OCI-LY7 (cell line): Measurements from ENCODE around the gene GPHN. TPM values are rescaled to one million over a fixed set of nuclear protein-coding genes. Genes with fewer than 3 reads are reported as not detected.

ENCODE experiments used
- BruUV-seq: library from RNA; stranded (reverse); fragments of 400-500 nt; replicated peaks from 2 replicates; lab custom pipeline; 2021; lab: Mats Ljungman, UMichigan
- CTCF ChIA-PET: fragments of 300-600 bp; sonication (Branson Sonifier 250); formaldehyde crosslinking; loops from one replicate; lab custom pipeline; 2022; ENCODE audit warnings: antibody characterized with exemption; ENCODE audit not compliant: unreplicated experiment; lab: Charles Lee
- POLR2A ChIA-PET: fragments of 300-600 bp; sonication (Branson Sonifier 250); formaldehyde crosslinking; loops from one replicate; lab custom pipeline; 2022; ENCODE audit warnings: antibody characterized with exemption; lab: Charles Lee
- DNase-seq: peaks from one replicate; pipeline ENCODE4 v3.0.0-alpha.2; 2015; ENCODE audit warnings: low spot score
- H2AFZ ChIP-seq: fragments of 200-600 bp; sonication (generic), shearing (Covaris generic); 2 replicates; pipeline ENCODE4 v1.6.1; 2014; ENCODE audit warnings: mild to moderate bottlenecking, antibody characterized with exemption, low read length, moderate library complexity
- H3K27ac ChIP-seq: fragments of 200-600 bp; sonication (generic); 2 replicates; pipeline ENCODE4 v1.5.1; 2014; ENCODE audit warnings: mixed run types, low read depth, mild to moderate bottlenecking, moderate library complexity, low read length, inconsistent platforms; ENCODE audit not compliant: poor library complexity, severe bottlenecking
- H3K36me3 ChIP-seq: fragments of 200-600 bp; sonication (generic); 2 replicates; pipeline ENCODE4 v1.6.1; 2014; ENCODE audit warnings: mild to moderate bottlenecking, antibody characterized with exemption, low read length, moderate library complexity, mixed read lengths; ENCODE audit not compliant: insufficient read depth
- H3K4me1 ChIP-seq: fragments of 200-600 bp; sonication (generic); 2 replicates; pipeline ENCODE4 v1.5.1; 2014; ENCODE audit warnings: mild to moderate bottlenecking, low read length; ENCODE audit not compliant: insufficient read depth, poor library complexity, severe bottlenecking
- H3K4me2 ChIP-seq: fragments of 200-600 bp; sonication (generic); 2 replicates; pipeline ENCODE4 v1.6.1; 2014; ENCODE audit warnings: mild to moderate bottlenecking, low read length
- H3K4me3 ChIP-seq: fragments of 200-600 bp; sonication (generic); 2 replicates; pipeline ENCODE4 v1.5.1; 2014; ENCODE audit warnings: mild to moderate bottlenecking, low read depth, low read length; ENCODE audit not compliant: poor library complexity, severe bottlenecking
- H3K79me2 ChIP-seq: fragments of 200-600 bp; sonication (generic); 2 replicates; pipeline ENCODE4 v1.6.1; 2016; ENCODE audit warnings: low read depth, mild to moderate bottlenecking, low read length, moderate library complexity, mixed read lengths; ENCODE audit not compliant: insufficient read depth
- H3K9me2 ChIP-seq: fragments of 200-600 bp; sonication (generic); 2 replicates; pipeline ENCODE4 v1.6.1; 2016; ENCODE audit warnings: mild to moderate bottlenecking, low read length, mixed read lengths; ENCODE audit not compliant: insufficient read depth
- H3K9me3 ChIP-seq: fragments of 200-600 bp; sonication (generic); 2 replicates; pipeline ENCODE4 v1.6.1; 2014; ENCODE audit warnings: mild to moderate bottlenecking, mixed run types, low read length, mixed read lengths
- H4K20me1 ChIP-seq: fragments of 200-600 bp; sonication (generic); 2 replicates; pipeline ENCODE4 v1.6.1; 2014; ENCODE audit warnings: mild to moderate bottlenecking, antibody characterized with exemption, low read length, moderate library complexity, mixed read lengths; ENCODE audit not compliant: insufficient read depth
- CTCF ChIP-seq: fragments of 200-600 bp; sonication (generic); conservative IDR thresholded peaks from 2 replicates; pipeline ENCODE4 v1.5.1; 2014; ENCODE audit warnings: mild to moderate bottlenecking, antibody characterized with exemption, low read length, moderate library complexity, mixed read lengths
- EZH2phosphoT487 ChIP-seq: fragments of 200-600 bp; sonication (generic); IDR thresholded peaks from 2 replicates; pipeline ENCODE4 v1.6.1; 2018; ENCODE audit warnings: low read depth, borderline replicate concordance, mild to moderate bottlenecking, mixed run types, antibody characterized with exemption, low read length, moderate library complexity, mixed read lengths
- intact Hi-C: fragments of 100-400 bp; cut with micrococcal nuclease; formaldehyde crosslinking; loops from one replicate; pipeline ENCODE4 v1.10.0; 2022; ENCODE audit not compliant: unreplicated experiment
- total RNA-seq, 2 experiments: library from RNA; depleted of rRNA in 1 of 2; stranded (reverse); fragments of >200 nt in 1 of 2; shearing (Covaris generic) in 1 of 2; gene quantifications; 2 replicates each; pipeline ENCODE4 v1.2.3, GENCODE V29; 2014 to 2022

GPHN gene
- total RNA-seq, 2 experiments from 2014 or later = not detected

- no peaks in the 10 kb centered on the region for H4K20me1 ChIP-seq
- no peak overlapping the region for H3K4me2 ChIP-seq
- TF ChIP-seq EZH2phosphoT487 (no peak), CTCF (no peak)
- ChIA-PET CTCF (no interaction called here), POLR2A (no interaction called here)
- no TSS peak for BruUV-seq
- H3K27ac ChIP-seq = no peak overlapping the region
- intact Hi-C loops = no loop called here
- H3K9me3 ChIP-seq = no peaks in the 10 kb centered on the region
- no peak overlapping the region for H2AFZ ChIP-seq
- H3K9me2 ChIP-seq = no peaks in the 10 kb centered on the region; the same call in 1 of the 2 replicates
- no peak overlapping the region for H3K4me3 ChIP-seq
- no peak for DNase-seq
- H3K4me1 ChIP-seq = no peaks in the 10 kb centered on the region
- H3K36me3 ChIP-seq = no peaks in the 10 kb centered on the region
- H3K79me2 ChIP-seq = no peaks in the 10 kb centered on the region
These were observed 563.6 kb downstream of the GPHN start for GRCh38 chr14:67071506-67071905.

GRCh38 chr14:67077921-67078320, 570.0 kb downstream of the GPHN start:
- DNase-seq = no peak
- intact Hi-C loops = no loop called here
- H3K79me2 ChIP-seq = no peaks in the 10 kb centered on the region
- no peaks in the 10 kb centered on the region for H3K4me1 ChIP-seq
- CTCF ChIA-PET = no interaction called here
- H3K36me3 ChIP-seq = no peaks in the 10 kb centered on the region
- no peak overlapping the region for H2AFZ ChIP-seq
- no peaks in the 10 kb centered on the region for H4K20me1 ChIP-seq
- peaks cover 5% of the 10 kb centered on the region; the same call in 1 of the 2 replicates for H3K9me3 ChIP-seq
- no peak overlapping the region for H3K27ac ChIP-seq
- H3K4me3 ChIP-seq = no peak overlapping the region
- BruUV-seq = no TSS peak
- TF ChIP-seq EZH2phosphoT487 (no peak), CTCF (no peak)
- H3K4me2 ChIP-seq = no peak overlapping the region
- no peaks in the 10 kb centered on the region; the same call in 1 of the 2 replicates for H3K9me2 ChIP-seq
- POLR2A ChIA-PET = interaction anchor here (0.5 to 0.9 kb wide), 3 partner anchors 9 to 397 kb away, joined by 3 read pairs; no protein-coding TSS in a partner anchor

GRCh38 chr14:67079846-67080245, 571.9 kb downstream of the GPHN start:
- Histone ChIP-seq H3K9me3 (peaks cover 5% of the 10 kb centered on the region; the same call in 1 of the 2 replicates), H3K4me2 (no peak overlapping the region), H4K20me1 (no peaks in the 10 kb centered on the region), H3K79me2 (no peaks in the 10 kb centered on the region), H3K27ac (no peak overlapping the region), H2AFZ (no peak overlapping the region), H3K4me3 (no peak overlapping the region), H3K36me3 (no peaks in the 10 kb centered on the region), H3K9me2 (no peaks in the 10 kb centered on the region), H3K4me1 (no peaks in the 10 kb centered on the region)
- ChIA-PET POLR2A (no interaction called here), CTCF (no interaction called here)
- no TSS peak for BruUV-seq
- TF ChIP-seq EZH2phosphoT487 (no peak), CTCF (no peak)
- no peak for DNase-seq
- intact Hi-C loops = no loop called here
